Stomach (tissue), 4 donors: Measurements from ENCODE around the gene TET1.
"Not testable (repeated sequence)": the region's sequence is repeated elsewhere in the genome, so short reads cannot be mapped to it uniquely, and the experiment has no call there.

Experiments
- EP300 ChIP-seq: sonication (generic); formaldehyde crosslinking; IDR thresholded peaks from one replicate; pipeline ENCODE4 v1.6.1; 2017; ENCODE audit warnings: antibody characterized with exemption
- TF ChIP-seq, protein P1 (sequence below), 7 experiments: fragments of 450-650 bp in 4 of 7; fragments of 200-600 bp in 3 of 7; sonication (generic) in 3 of 7; IDR thresholded peaks; one replicate each; pipeline ENCODE4 v1.5.1; 2016 to 2019; ENCODE audit warnings: antibody characterized with exemption in 7 of 7, control low read depth in 2 of 7, mild to moderate bottlenecking in 1 of 7

DNA sequence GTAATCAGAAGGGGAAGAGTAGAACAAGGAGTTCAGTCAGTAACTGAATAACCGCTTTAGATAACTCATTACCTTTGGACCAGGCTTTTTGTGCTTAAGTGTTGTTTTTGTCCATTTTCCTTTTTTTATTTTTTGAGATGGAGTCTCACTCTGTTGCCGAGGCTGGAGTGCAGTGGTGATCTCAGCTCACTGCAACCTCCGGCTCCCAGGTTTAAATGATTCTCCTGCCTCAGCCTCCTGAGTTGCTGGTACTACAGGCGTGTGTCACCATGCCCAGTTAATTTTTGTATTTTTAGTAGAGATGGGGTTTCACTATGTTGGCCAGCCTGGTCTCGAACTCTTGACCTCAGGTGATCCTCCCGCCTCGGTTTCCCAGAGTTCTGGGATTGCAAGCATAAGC is 175.6 kb downstream of the TET1 start:
- TF ChIP-seq, protein P1, sequence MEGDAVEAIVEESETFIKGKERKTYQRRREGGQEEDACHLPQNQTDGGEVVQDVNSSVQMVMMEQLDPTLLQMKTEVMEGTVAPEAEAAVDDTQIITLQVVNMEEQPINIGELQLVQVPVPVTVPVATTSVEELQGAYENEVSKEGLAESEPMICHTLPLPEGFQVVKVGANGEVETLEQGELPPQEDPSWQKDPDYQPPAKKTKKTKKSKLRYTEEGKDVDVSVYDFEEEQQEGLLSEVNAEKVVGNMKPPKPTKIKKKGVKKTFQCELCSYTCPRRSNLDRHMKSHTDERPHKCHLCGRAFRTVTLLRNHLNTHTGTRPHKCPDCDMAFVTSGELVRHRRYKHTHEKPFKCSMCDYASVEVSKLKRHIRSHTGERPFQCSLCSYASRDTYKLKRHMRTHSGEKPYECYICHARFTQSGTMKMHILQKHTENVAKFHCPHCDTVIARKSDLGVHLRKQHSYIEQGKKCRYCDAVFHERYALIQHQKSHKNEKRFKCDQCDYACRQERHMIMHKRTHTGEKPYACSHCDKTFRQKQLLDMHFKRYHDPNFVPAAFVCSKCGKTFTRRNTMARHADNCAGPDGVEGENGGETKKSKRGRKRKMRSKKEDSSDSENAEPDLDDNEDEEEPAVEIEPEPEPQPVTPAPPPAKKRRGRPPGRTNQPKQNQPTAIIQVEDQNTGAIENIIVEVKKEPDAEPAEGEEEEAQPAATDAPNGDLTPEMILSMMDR (IDR thresholded peaks at IDR 0.05) = not testable (repeated sequence)
- not testable (repeated sequence) for TF ChIP-seq EP300
